K562 (cell line): ENCODE results near the gene GPR25.

ENCODE experiments used
- CTCF ChIP-seq, 3 experiments: IDR thresholded peaks in 2 of 3; conservative IDR thresholded peaks in 1 of 3; 2 replicates each; pipeline ENCODE4 v1.5.1; 2011 to 2012; ENCODE audit warnings: low read length in 3 of 3, mild to moderate bottlenecking in 3 of 3, control low read depth in 2 of 3, improper control_type of control experiment in 1 of 3, inconsistent platforms in 1 of 3, low read depth in 1 of 3, mixed read lengths in 1 of 3, moderate library complexity in 1 of 3; ENCODE audit not compliant: insufficient read depth in 2 of 3
- ELF4 ChIP-seq: fragments of 450-650 bp; formaldehyde crosslinking; IDR thresholded peaks from 2 replicates; pipeline ENCODE4 v1.4.0; 2022; ENCODE audit warnings: missing genetic modification characterization
- ESRRA ChIP-seq: fragments of 450-650 bp; IDR thresholded peaks from 2 replicates; pipeline ENCODE4 v1.6.1; 2014; ENCODE audit warnings: low read depth, mild to moderate bottlenecking, moderate library complexity, borderline replicate concordance
- GABPA ChIP-seq: fragments of 200-800 bp; sonication (Bioruptor generic); conservative IDR thresholded peaks from 2 replicates; pipeline ENCODE4 v1.6.1; 2016; ENCODE audit warnings: low read depth, missing genetic modification characterization, missing compliant biosample characterization
- HMG20B ChIP-seq: fragments of 250-450 bp; sonication (Bioruptor Pico); IDR thresholded peaks from 2 replicates; pipeline ENCODE4 v1.5.0; 2021; ENCODE audit warnings: mild to moderate bottlenecking
- MAFF ChIP-seq: IDR thresholded peaks from 2 replicates; pipeline ENCODE4 v1.6.1; 2012; ENCODE audit warnings: low read length, improper control_type of control experiment
- RNF2 ChIP-seq: sonication (generic); IDR thresholded peaks from 2 replicates; pipeline ENCODE4 v1.6.1; 2016
- SRF ChIP-seq, 2 experiments: fragments of 250-450, 450-650 bp in 1 of 2; sonication (Bioruptor Pico) in 1 of 2; sonication (generic) in 1 of 2; formaldehyde crosslinking; IDR thresholded peaks; 2 replicates each; pipeline versions ENCODE4 v1.5.0 to v1.5.1; 2020 to 2022; ENCODE audit warnings: mild to moderate bottlenecking in 1 of 2, missing genetic modification reagents in 1 of 2
- WHSC1 ChIP-seq: IDR thresholded peaks from one replicate; pipeline ENCODE4 v1.6.1; 2012; ENCODE audit warnings: low read length, control low read depth, inconsistent platforms
- ZKSCAN8 ChIP-seq: fragments of 200-800 bp; sonication (Bioruptor generic); IDR thresholded peaks from 2 replicates; pipeline ENCODE4 v1.6.1; 2016; ENCODE audit warnings: missing genetic modification characterization, missing compliant biosample characterization
- ZNF444 ChIP-seq: fragments of 250-450 bp; sonication (Bioruptor Pico); IDR thresholded peaks from 2 replicates; pipeline ENCODE4 v1.4.0; 2020; ENCODE audit warnings: mild to moderate bottlenecking, moderate library complexity

GRCh38 chr1:200874694-200875093, 1.9 kb downstream of the GPR25 start:
- no peak for TF ChIP-seq CTCF (IDR thresholded peaks at IDR 0.05 in 2 of 3, conservative IDR thresholded peaks at IDR 0.05 in 1 of 3; ENCODE audit: insufficient read depth in 2 of 3, low read depth in 1 of 3, low read length in 3 of 3)
- no peak for TF ChIP-seq ZNF444 (CRISPR knock-in tag)
- TF ChIP-seq HMG20B (CRISPR knock-in tag): no peak
- no peak for TF ChIP-seq ZKSCAN8 (CRISPR knock-in tag)
- no peak for TF ChIP-seq MAFF
- no peak for TF ChIP-seq RNF2
- TF ChIP-seq SRF (CRISPR knock-in tag; IDR thresholded peaks at IDR 0.05): no peak
- no peak for TF ChIP-seq WHSC1
- TF ChIP-seq ESRRA: no peak
- no peak for TF ChIP-seq ELF4 (CRISPR knock-in tag)
- no peak for TF ChIP-seq GABPA (tag)
